Measurements from ENCODE around the gene CD2BP2. TPM values are rescaled to one million over a fixed set of nuclear protein-coding genes. Genes with fewer than 3 reads are reported as not detected.

Gene CD2BP2
- total RNA-seq, result 38.5 TPM

GRCh38 chr16:30355144-30355953, at the start of gene CD2BP2:
Gene CD2BP2 (minus strand): TSS chr16:30355308. CDS start chr16:30354681, 627 bp downstream.

GRCh38 chr16:30395155-30395991, 40.3 kb upstream of the CD2BP2 start, which contains the start of gene ZNF48:
Gene ZNF48 (plus strand): TSS chr16:30395420. CDS start chr16:30395795, 375 bp downstream.

GRCh38 chr16:30382111-30382881, 27.2 kb upstream of the CD2BP2 start, which contains the start of gene SEPTIN1:
Gene SEPTIN1 (minus strand): TSS chr16:30382561. CDS start chr16:30382542, 19 bp downstream.

GRCh38 chr16:30374538-30374937, 19.4 kb upstream of the CD2BP2 start, which contains the start of gene MYL11:
Gene MYL11 (plus strand): TSS chr16:30374802. CDS start chr16:30374858, 56 bp downstream.

GRCh38 chr16:30370456-30371247, 15.5 kb upstream of the CD2BP2 start, which contains the start of gene TBC1D10B:
Gene TBC1D10B (minus strand): TSS chr16:30370494. CDS start chr16:30370183, 311 bp downstream.

Other genes with a start within 250 kb of the CD2BP2 start
- gene GDPD3, start 241.8 kb downstream of the CD2BP2 start, total RNA-seq, result 2.1 TPM
- gene MAPK3, start 232.1 kb downstream of the CD2BP2 start, total RNA-seq, result 31.3 TPM
- 13.0 TPM for gene CORO1A, start 171.7 kb downstream of the CD2BP2 start, total RNA-seq
- gene BOLA2B, start 161.6 kb downstream of the CD2BP2 start, total RNA-seq, result 50.9 TPM
- 11.5 TPM for gene SLX1A, start 161.4 kb downstream of the CD2BP2 start, total RNA-seq
- gene SULT1A3, start 156.1 kb downstream of the CD2BP2 start, total RNA-seq, result 10.4 TPM
- gene NPIPB13, start 106.8 kb downstream of the CD2BP2 start, total RNA-seq, result not detected
- 38.1 TPM for gene TBC1D10B, start 15.2 kb upstream of the CD2BP2 start, total RNA-seq
- 194 TPM for gene MYL11, start 19.5 kb upstream of the CD2BP2 start, total RNA-seq
- 0.44 TPM for gene SEPTIN1, start 27.3 kb upstream of the CD2BP2 start, total RNA-seq
- gene ZNF48, start 40.1 kb upstream of the CD2BP2 start, total RNA-seq, result 18.3 TPM
- 8.4 TPM for gene ZNF771, start 52.3 kb upstream of the CD2BP2 start, total RNA-seq
- 20.0 TPM for gene DCTPP1, start 74.7 kb upstream of the CD2BP2 start, total RNA-seq
- gene SEPHS2, start 90.6 kb upstream of the CD2BP2 start, total RNA-seq, result 17.2 TPM
- 3.8 TPM for gene ITGAL, start 117.4 kb upstream of the CD2BP2 start, total RNA-seq
- 26.4 TPM for gene ZNF768, start 171.3 kb upstream of the CD2BP2 start, total RNA-seq
- 18.6 TPM for gene ZNF747, start 179.6 kb upstream of the CD2BP2 start, total RNA-seq
- 17.8 TPM for gene ZNF764, start 203.1 kb upstream of the CD2BP2 start, total RNA-seq
- gene ZNF688, start 216.4 kb upstream of the CD2BP2 start, total RNA-seq, result 9.2 TPM
- 30.5 TPM for gene ZNF785, start 230.4 kb upstream of the CD2BP2 start, total RNA-seq

All from camera-type eye (tissue), 1 donor.